CD4-positive, alpha-beta memory T cell (primary cell): ENCODE measurements around the gene SLC25A10. TPM values are rescaled to one million over a fixed set of nuclear protein-coding genes. Genes with fewer than 3 reads are reported as not detected.

Source experiments
- CTCF ChIA-PET: fragments of 350-600 bp; sonication (Branson Sonifier 250); formaldehyde crosslinking; loops from one replicate; lab custom pipeline; 2021; ENCODE audit warnings: inconsistent platforms; ENCODE audit not compliant: partially characterized antibody; lab: Charles Lee
- POLR2A ChIA-PET: fragments of 350-600 bp; sonication (Branson Sonifier 250); formaldehyde crosslinking; loops from one replicate; lab custom pipeline; 2021; ENCODE audit not compliant: partially characterized antibody; lab: Charles Lee
- DNase-seq, 5 donors: peaks; one replicate each; pipeline versions ENCODE4 v3.0.0 to v3.0.0-alpha.2; 2020 to 2022; ENCODE audit warnings: mixed read lengths in 1 of 5
- H3K27ac ChIP-seq: one replicate; pipeline ENCODE4 v1.7.0; 2013; ENCODE audit warnings: low read depth, low read length
- H3K27me3 ChIP-seq: 2 replicates; pipeline ENCODE4 v1.7.0; 2013; ENCODE audit warnings: mild to moderate bottlenecking, low read length, moderate library complexity; ENCODE audit not compliant: insufficient read depth
- H3K36me3 ChIP-seq: 2 replicates; pipeline ENCODE4 v1.7.0; 2013; ENCODE audit warnings: mild to moderate bottlenecking, low read length, moderate library complexity; ENCODE audit not compliant: insufficient read depth
- H3K4me1 ChIP-seq: 2 replicates; pipeline ENCODE4 v1.7.0; 2013; ENCODE audit warnings: mild to moderate bottlenecking, low read length, moderate library complexity; ENCODE audit not compliant: insufficient read depth
- H3K4me3 ChIP-seq, 2 donors: one replicate each; pipeline ENCODE4 v1.7.0; 2013; ENCODE audit warnings: low read length in 2 of 2, mild to moderate bottlenecking in 1 of 2
- H3K9me3 ChIP-seq, 2 donors: one replicate each; pipeline ENCODE4 v1.7.0; 2013; ENCODE audit warnings: low read length in 2 of 2, control low read depth in 1 of 2; ENCODE audit not compliant: control insufficient read depth in 1 of 2
- H3K27ac Mint-ChIP-seq, 7 donors: one replicate each; pipeline ENCODE4 v1.8.0; 2020 to 2021; ENCODE audit warnings: mixed read lengths in 7 of 7, mild to moderate bottlenecking in 6 of 7, inconsistent platforms in 3 of 7, moderate library complexity in 3 of 7
- H3K27me3 Mint-ChIP-seq, 2 donors: one replicate each; pipeline ENCODE4 v1.8.0; 2020 to 2021; ENCODE audit warnings: mixed read lengths in 2 of 2
- H3K36me3 Mint-ChIP-seq, 2 donors: one replicate each; pipeline ENCODE4 v1.8.0; 2020 to 2021; ENCODE audit warnings: mixed read lengths in 2 of 2, inconsistent platforms in 1 of 2, mild to moderate bottlenecking in 1 of 2
- H3K4me1 Mint-ChIP-seq, 4 donors: one replicate each; pipeline ENCODE4 v1.8.0; 2020 to 2021; ENCODE audit warnings: mixed read lengths in 4 of 4, mild to moderate bottlenecking in 1 of 4
- H3K4me3 Mint-ChIP-seq, 8 donors: one replicate each; pipeline ENCODE4 v1.8.0; 2020 to 2021; ENCODE audit warnings: mixed read lengths in 8 of 8, mild to moderate bottlenecking in 7 of 8, moderate library complexity in 6 of 8, inconsistent platforms in 3 of 8
- H3K9me3 Mint-ChIP-seq, 8 donors: one replicate each; pipeline ENCODE4 v1.8.0; 2020 to 2021; ENCODE audit warnings: mixed read lengths in 8 of 8, mild to moderate bottlenecking in 5 of 8, inconsistent platforms in 3 of 8, moderate library complexity in 1 of 8
- intact Hi-C: fragments of 100-400 bp; cut with micrococcal nuclease; formaldehyde crosslinking; loops from one replicate; pipeline ENCODE4 v1.15.1; 2023
- polyA plus RNA-seq, 2 donors: library from polyadenylated mRNA; unstranded; fragments of 300-500 nt; fragmentation: Illumina TruSeq; gene quantifications; one replicate each; pipeline ENCODE4 v1.2.3, GENCODE V29; 2021
- total RNA-seq, 2 experiments: library from RNA; stranded (reverse); gene quantifications; one replicate each; pipeline ENCODE4 v1.2.3, GENCODE V29; 2021

Gene SLC25A10
- total and polyA plus RNA-seq, 4 experiments from 2014 or later = 3.2 to 5.2 (median 4.5) TPM

- CTCF ChIA-PET = no interaction called here
- Mint-ChIP-seq H3K27ac (peak overlapping the region in 1 of 7 donors; percentile 51), H3K27me3 (no peaks in the 10 kb centered on the region)
These were observed 14.6 kb upstream of the SLC25A10 start for GRCh38 chr17:81697261-81698044.

GRCh38 chr17:81700353-81701287 is 11.5 kb upstream of the SLC25A10 start:
- DNase-seq = no peak
- no peak overlapping the region for H3K27ac ChIP-seq
- Mint-ChIP-seq H3K4me1 (peaks cover 7 to 36% (median 24%) of the 10 kb centered on the region in 4 donors), H3K4me3 (peak overlapping the region in 2 of 8 donors; percentile 21 to 25), H3K27ac (peak overlapping the region in 5 of 7 donors; percentile 24 to 93 (median 69)), H3K27me3 (no peaks in the 10 kb centered on the region), H3K36me3 (peaks cover 14 to 50% of the 10 kb centered on the region in 2 donors), H3K9me3 (peaks cover 0 to 1% (median 0%) of the 10 kb centered on the region in 8 donors)
- intact Hi-C loops = loop anchor here (5.0 kb wide), 1 partner anchor 33 kb away; the partner anchor contains the start of genes CCDC137 and OXLD1
- no peak overlapping the region for H3K4me3 ChIP-seq
- CTCF ChIA-PET = interaction anchor here (1.9 kb wide), 1 partner anchor 17 kb away, joined by 4 read pairs; the partner anchor contains the start of genes ARL16 and HGS
- no peaks in the 10 kb centered on the region for H3K9me3 ChIP-seq
- H3K36me3 ChIP-seq = peaks cover 33% of the 10 kb centered on the region
- POLR2A ChIA-PET = interaction anchor here (4.7 kb wide), 1 partner anchor 17 kb away, joined by 67 read pairs; the partner anchor contains the start of genes ARL16 and HGS
- no peaks in the 10 kb centered on the region for H3K27me3 ChIP-seq
- peaks cover 32% of the 10 kb centered on the region for H3K4me1 ChIP-seq

More at GRCh38 chr17:81697261-81698044, 14.6 kb upstream of the SLC25A10 start:
- peaks cover 14 to 38% of the 10 kb centered on the region in 2 donors for H3K36me3 Mint-ChIP-seq
- H3K4me3 ChIP-seq = no peak overlapping the region
- no peaks in the 10 kb centered on the region for H3K9me3 ChIP-seq
- H3K4me3 Mint-ChIP-seq = no peak overlapping the region
- H3K27me3 ChIP-seq = no peaks in the 10 kb centered on the region
- H3K36me3 ChIP-seq = peaks cover 51% of the 10 kb centered on the region
- POLR2A ChIA-PET = interaction anchor here (1.4 to 2.0 kb wide), 2 partner anchors 13 to 14 kb away, joined by 3 to 5 read pairs; partner anchors contain the start of genes ARL16 and HGS
- intact Hi-C loops = no loop called here
- no peak overlapping the region for H3K27ac ChIP-seq
- H3K9me3 Mint-ChIP-seq = no peaks in the 10 kb centered on the region
- H3K4me1 ChIP-seq = peaks cover 18% of the 10 kb centered on the region
- H3K4me1 Mint-ChIP-seq = peaks cover 7 to 18% (median 10%) of the 10 kb centered on the region in 4 donors
- no peak for DNase-seq

GRCh38 chr17:81701288-81702071 is 10.6 kb upstream of the SLC25A10 start:
- CTCF ChIA-PET = interaction anchor here (2.3 kb wide), 1 partner anchor 26 kb away, joined by 9 read pairs; no protein-coding TSS in a partner anchor
- Mint-ChIP-seq H3K4me3 (peak overlapping the region in 7 of 8 donors; percentile 44 to 94 (median 89)), H3K4me1 (peaks cover 9 to 40% (median 26%) of the 10 kb centered on the region in 4 donors), H3K27me3 (no peaks in the 10 kb centered on the region), H3K9me3 (peaks cover 0 to 1% (median 0%) of the 10 kb centered on the region in 8 donors), H3K27ac (peak overlapping the region in 6 of 7 donors; percentile 56 to 97 (median 89)), H3K36me3 (peaks cover 18 to 55% of the 10 kb centered on the region in 2 donors)
- peaks cover 32% of the 10 kb centered on the region for H3K4me1 ChIP-seq
- peak overlapping the region; percentile 87 for H3K27ac ChIP-seq
- peak in 1 of 5 donors; percentile 36 for DNase-seq
- H3K9me3 ChIP-seq = no peaks in the 10 kb centered on the region
- POLR2A ChIA-PET = interaction anchor here (1.0 to 4.7 kb wide), 7 partner anchors 8 to 39 kb away, joined by 3 to 67 read pairs (median 4); partner anchors contain the start of genes ARL16, CCDC137, HGS and OXLD1
- intact Hi-C loops = loop anchor here (2.0 to 5.0 kb wide), 2 partner anchors 34 to 159 kb away; partner anchors contain the start of genes CCDC137, OXLD1 and P4HB
- peaks cover 33% of the 10 kb centered on the region for H3K36me3 ChIP-seq
- H3K27me3 ChIP-seq = no peaks in the 10 kb centered on the region
- H3K4me3 ChIP-seq = peak overlapping the region in 1 of 2 donors; percentile 61

- peaks cover 32% of the 10 kb centered on the region for H3K4me1 ChIP-seq
- Mint-ChIP-seq H3K4me3 (peak within 1 kb of the TSS; percentile 87 to 94 (median 90)), H3K4me1 (peaks cover 8 to 40% (median 26%) of the 10 kb centered on the region in 4 donors), H3K9me3 (peaks cover 0 to 1% (median 0%) of the 10 kb centered on the region in 8 donors), H3K36me3 (peaks cover 9 to 48% of the 10 kb centered on the region in 2 donors), H3K27me3 (no peaks in the 10 kb centered on the region), H3K27ac (peak within 1 kb of the TSS; percentile 92 to 97 (median 94))
- H3K36me3 ChIP-seq = peaks cover 18% of the 10 kb centered on the region
- H3K4me3 ChIP-seq = peak within 1 kb of the TSS; percentile 61 to 63
- H3K9me3 ChIP-seq = no peaks in the 10 kb centered on the region
- H3K27me3 ChIP-seq = no peaks in the 10 kb centered on the region
- H3K27ac ChIP-seq = peak within 1 kb of the TSS; percentile 87
- intact Hi-C loops = loop anchor here (1.0 to 5.0 kb wide), 4 partner anchors 9 to 158 kb away; partner anchors contain the start of genes ARL16, CCDC137, OXLD1 and P4HB
- DNase-seq = peak; percentile 83 to 89 (median 85)
- ChIA-PET CTCF (interaction anchor here (1.4 to 2.3 kb wide), 2 partner anchors 28 to 227 kb away, joined by 4 to 9 read pairs; no protein-coding TSS in a partner anchor), POLR2A (interaction anchor here (0.7 to 4.7 kb wide), 17 partner anchors 8 to 631 kb away, joined by 3 to 67 read pairs (median 4); partner anchors contain the start of genes ACTG1, ARHGDIA, ARL16 and CCDC137)
These were observed 8.9 kb upstream of the SLC25A10 start, which contains the start of gene MRPL12 for GRCh38 chr17:81702934-81703746. MRPL12 (plus strand) TSS chr17:81703367; CDS start chr17:81703502, 135 bp downstream.

GRCh38 chr17:81703747-81704654 is 8.1 kb upstream of the SLC25A10 start:
- POLR2A ChIA-PET = interaction anchor here (0.7 to 4.7 kb wide), 13 partner anchors 8 to 192 kb away, joined by 3 to 67 read pairs (median 4); partner anchors contain the start of genes ACTG1, ARL16, CCDC137 and FAAP100
- Histone ChIP-seq H3K4me3 (peak overlapping the region; percentile 61), H3K27me3 (no peaks in the 10 kb centered on the region), H3K4me1 (peaks cover 32% of the 10 kb centered on the region), H3K9me3 (no peaks in the 10 kb centered on the region), H3K36me3 (peaks cover 14% of the 10 kb centered on the region), H3K27ac (peak overlapping the region; percentile 87)
- peak overlapping the region; percentile 76 to 91 (median 81) for H3K4me3 Mint-ChIP-seq
- no peaks in the 10 kb centered on the region for H3K27me3 Mint-ChIP-seq
- intact Hi-C loops = loop anchor here (1.0 to 5.0 kb wide), 4 partner anchors 8 to 157 kb away; partner anchors contain the start of genes ARL16, CCDC137, OXLD1 and P4HB
- peak overlapping the region; percentile 77 to 93 (median 88) for H3K27ac Mint-ChIP-seq
- DNase-seq = peak in 3 of 5 donors; percentile 35 to 39 (median 38)
- H3K36me3 Mint-ChIP-seq = peaks cover 5 to 42% of the 10 kb centered on the region in 2 donors
- CTCF ChIA-PET = interaction anchor here (1.4 to 2.3 kb wide), 2 partner anchors 29 to 226 kb away, joined by 4 to 9 read pairs; no protein-coding TSS in a partner anchor
- H3K4me1 Mint-ChIP-seq = peaks cover 6 to 40% (median 26%) of the 10 kb centered on the region in 4 donors
- H3K9me3 Mint-ChIP-seq = peaks cover 0 to 1% (median 0%) of the 10 kb centered on the region in 8 donors
